Mucosa of descending colon (tissue), 3 donors: ENCODE results near the gene WDR7. TPM values are rescaled to one million over a fixed set of nuclear protein-coding genes. Genes with fewer than 3 reads are reported as not detected.

Experiments
- ATAC-seq: fragments of 200-7000 bp; cut with Tn5 transposase; one replicate; pipeline ENCODE4 v1.9.1; 2020; ENCODE audit warnings: mild to moderate bottlenecking, moderate library complexity
- DNase-seq, 3 donors: peaks; one replicate each; pipeline ENCODE4 v3.0.0-alpha.2; 2020
- H3K36me3 ChIP-seq: fragments of 200-600 bp; one replicate; pipeline ENCODE4 v1.8.0; 2021; ENCODE audit warnings: low read depth, mild to moderate bottlenecking
- H3K4me1 ChIP-seq: fragments of 200-600 bp; one replicate; pipeline ENCODE4 v1.8.0; 2021; ENCODE audit warnings: low read depth, mild to moderate bottlenecking
- H3K4me3 ChIP-seq: fragments of 200-600 bp; one replicate; pipeline ENCODE4 v1.8.0; 2021; ENCODE audit warnings: mild to moderate bottlenecking
- H3K9me3 ChIP-seq: fragments of 200-600 bp; one replicate; pipeline ENCODE4 v1.8.0; 2021; ENCODE audit warnings: mild to moderate bottlenecking
- intact Hi-C, 2 donors: fragments of 100-400 bp; cut with DNase I in 1 of 2; cut with micrococcal nuclease in 1 of 2; formaldehyde crosslinking; loops; one replicate each; pipeline versions ENCODE4 v1.11.0 to v1.11.1; 2022; cut with DNase I, micrococcal nuclease
- total RNA-seq, 3 donors: library from RNA; stranded (reverse); fragmentation: NEBNext Ultra II Directional in 2 of 3; extraction: Animal tissue kit (Norgen Biotek cat#: 25700) in 2 of 3; gene quantifications; one replicate each; pipeline versions ENCODE4 v1.2.1 to v1.2.4, GENCODE V29; 2021 to 2023
- TF ChIP-seq, protein P1 (sequence below): fragments of 200-600 bp; IDR thresholded peaks from one replicate; pipeline ENCODE4 v1.8.0; 2022; ENCODE audit warnings: antibody characterized with exemption, mild to moderate bottlenecking
- donor health status: DM: no; HTN: no; CAD: no; lungs with moderate emphysema.
- donor health status: DM: no; HTN: no; CAD: no.
- donor health status: DM: no; HTN: yes; CAD: no.

WDR7 gene
- total RNA-seq, 3 donors from 2014 or later, result 28.4 to 38.8 (median 29.3) TPM

DNA sequence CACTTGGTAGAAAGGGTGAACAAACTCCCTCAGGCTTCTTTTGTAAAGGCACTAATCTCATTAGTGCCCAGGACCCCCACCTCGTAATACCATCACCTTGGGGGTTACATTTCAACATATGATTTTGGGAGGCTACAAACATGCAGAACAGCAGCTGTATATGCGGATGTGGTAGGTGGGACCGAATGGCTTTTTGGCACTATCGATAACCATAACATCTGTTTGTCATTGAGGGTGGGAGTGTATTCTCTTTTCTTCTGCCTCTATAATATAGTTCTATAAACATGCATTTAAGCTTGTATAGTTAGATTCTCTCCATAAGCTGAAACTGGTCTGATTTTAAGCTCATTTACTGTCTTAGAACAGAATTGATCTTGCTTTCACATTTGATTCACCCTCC lies 256.6 kb downstream of the WDR7 start:
- ATAC-seq, result no peak
- Histone ChIP-seq H3K4me3 (no peak overlapping the region), H3K9me3 (no peaks in the 10 kb centered on the region), H3K36me3 (no peaks in the 10 kb centered on the region), H3K4me1 (peaks cover 2% of the 10 kb centered on the region)
- no peak for DNase-seq
- TF ChIP-seq, protein P1, sequence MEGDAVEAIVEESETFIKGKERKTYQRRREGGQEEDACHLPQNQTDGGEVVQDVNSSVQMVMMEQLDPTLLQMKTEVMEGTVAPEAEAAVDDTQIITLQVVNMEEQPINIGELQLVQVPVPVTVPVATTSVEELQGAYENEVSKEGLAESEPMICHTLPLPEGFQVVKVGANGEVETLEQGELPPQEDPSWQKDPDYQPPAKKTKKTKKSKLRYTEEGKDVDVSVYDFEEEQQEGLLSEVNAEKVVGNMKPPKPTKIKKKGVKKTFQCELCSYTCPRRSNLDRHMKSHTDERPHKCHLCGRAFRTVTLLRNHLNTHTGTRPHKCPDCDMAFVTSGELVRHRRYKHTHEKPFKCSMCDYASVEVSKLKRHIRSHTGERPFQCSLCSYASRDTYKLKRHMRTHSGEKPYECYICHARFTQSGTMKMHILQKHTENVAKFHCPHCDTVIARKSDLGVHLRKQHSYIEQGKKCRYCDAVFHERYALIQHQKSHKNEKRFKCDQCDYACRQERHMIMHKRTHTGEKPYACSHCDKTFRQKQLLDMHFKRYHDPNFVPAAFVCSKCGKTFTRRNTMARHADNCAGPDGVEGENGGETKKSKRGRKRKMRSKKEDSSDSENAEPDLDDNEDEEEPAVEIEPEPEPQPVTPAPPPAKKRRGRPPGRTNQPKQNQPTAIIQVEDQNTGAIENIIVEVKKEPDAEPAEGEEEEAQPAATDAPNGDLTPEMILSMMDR, result no peak
- intact Hi-C loops, result no loop called here

DNA sequence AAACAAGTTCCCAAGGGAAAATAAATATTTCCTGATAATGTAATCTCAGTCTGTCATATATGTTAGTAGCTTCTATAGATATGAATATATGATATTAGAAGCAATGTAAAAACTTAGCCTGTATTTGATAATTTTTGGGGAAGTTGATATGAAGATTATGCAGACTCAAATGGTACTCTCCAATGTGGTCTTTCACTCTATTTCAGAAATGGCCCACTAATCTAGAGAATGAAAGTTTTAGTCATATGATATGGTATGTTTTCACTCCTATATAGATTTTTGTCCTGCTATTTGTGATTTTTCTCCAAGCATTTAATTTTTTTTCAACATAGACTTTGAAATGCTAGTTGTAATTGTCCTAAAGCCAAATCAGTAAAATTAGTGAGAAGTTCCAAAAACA lies 259.1 kb downstream of the WDR7 start:
- H3K4me1 ChIP-seq, result no peaks in the 10 kb centered on the region
- no peak overlapping the region for H3K4me3 ChIP-seq
- no peaks in the 10 kb centered on the region for H3K9me3 ChIP-seq
- no peak for ATAC-seq
- TF ChIP-seq, protein P1, result no peak
- DNase-seq, result no peak
- intact Hi-C loops, result no loop called here
- no peaks in the 10 kb centered on the region for H3K36me3 ChIP-seq

DNA sequence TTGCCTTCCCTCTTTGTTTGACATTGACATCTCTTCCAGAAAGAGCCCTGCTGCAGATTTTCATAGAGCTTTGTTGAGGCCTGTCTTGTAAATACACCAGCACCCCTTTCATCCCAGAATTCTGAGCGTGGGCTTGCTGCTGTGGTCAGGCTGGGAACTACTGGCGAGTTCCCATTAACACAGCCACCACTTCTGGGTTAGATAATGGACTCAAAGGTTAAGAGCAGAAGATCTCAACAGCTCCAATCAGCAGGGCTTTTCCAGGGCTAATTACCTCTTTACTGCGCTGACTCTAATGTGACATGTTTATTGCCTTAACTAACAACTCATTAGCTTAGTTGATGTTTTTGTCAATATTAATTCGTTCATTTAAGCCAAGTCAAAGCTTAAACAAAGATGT lies 259.8 kb downstream of the WDR7 start:
- TF ChIP-seq, protein P1, result no peak
- intact Hi-C loops, result no loop called here
- no peaks in the 10 kb centered on the region for H3K4me1 ChIP-seq
- ATAC-seq (peak; percentile 52), DNase-seq (no peak)
- no peaks in the 10 kb centered on the region for H3K9me3 ChIP-seq
- H3K36me3 ChIP-seq, result no peaks in the 10 kb centered on the region
- H3K4me3 ChIP-seq, result no peak overlapping the region

DNA sequence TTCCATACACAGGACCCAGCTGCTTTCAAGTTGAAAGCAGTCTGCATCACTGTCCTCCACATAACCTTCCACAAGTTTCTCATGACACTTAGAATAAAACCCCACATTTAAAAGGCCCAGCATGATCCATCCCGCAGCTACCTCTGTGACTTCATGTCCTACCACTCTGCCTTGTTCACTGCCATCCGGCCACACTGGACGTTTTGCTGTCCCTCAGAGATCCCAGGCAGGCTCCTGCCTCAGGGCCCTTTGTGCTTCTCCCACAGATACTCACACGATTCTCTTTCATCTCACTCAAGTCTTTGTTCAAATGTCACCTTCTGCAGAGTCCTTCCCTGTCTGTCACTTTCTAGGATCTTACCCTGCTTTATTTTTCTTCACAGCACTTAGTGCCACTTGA lies 262.8 kb downstream of the WDR7 start:
- DNase-seq (no peak), ATAC-seq (no peak)
- TF ChIP-seq, protein P1, result no peak
- no peaks in the 10 kb centered on the region for H3K9me3 ChIP-seq
- H3K36me3 ChIP-seq, result no peaks in the 10 kb centered on the region
- H3K4me1 ChIP-seq, result no peaks in the 10 kb centered on the region
- intact Hi-C loops, result no loop called here
- H3K4me3 ChIP-seq, result no peak overlapping the region

DNA sequence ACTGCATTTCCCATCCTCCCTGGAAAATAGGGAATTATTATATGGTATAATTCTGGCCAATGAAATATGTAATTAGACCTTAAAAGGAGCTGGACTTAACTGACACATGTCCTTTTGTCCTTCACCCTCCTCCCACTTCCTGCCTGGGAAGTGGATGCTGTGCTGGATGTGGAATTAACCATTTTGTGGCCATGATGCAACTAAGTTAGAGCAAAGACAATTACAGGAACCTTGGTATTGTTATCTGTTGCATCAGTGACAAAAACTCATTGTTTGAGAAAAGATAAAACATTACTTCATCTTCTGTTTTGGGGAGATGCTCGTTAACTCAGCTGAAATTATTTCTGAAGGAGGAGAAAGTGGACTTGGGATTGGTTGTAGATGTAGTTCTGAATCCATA lies 268.0 kb downstream of the WDR7 start:
- Histone ChIP-seq H3K9me3 (no peaks in the 10 kb centered on the region), H3K4me3 (no peak overlapping the region), H3K4me1 (no peaks in the 10 kb centered on the region), H3K36me3 (no peaks in the 10 kb centered on the region)
- ATAC-seq (no peak), DNase-seq (no peak)
- intact Hi-C loops, result no loop called here
- TF ChIP-seq, protein P1, result no peak

DNA sequence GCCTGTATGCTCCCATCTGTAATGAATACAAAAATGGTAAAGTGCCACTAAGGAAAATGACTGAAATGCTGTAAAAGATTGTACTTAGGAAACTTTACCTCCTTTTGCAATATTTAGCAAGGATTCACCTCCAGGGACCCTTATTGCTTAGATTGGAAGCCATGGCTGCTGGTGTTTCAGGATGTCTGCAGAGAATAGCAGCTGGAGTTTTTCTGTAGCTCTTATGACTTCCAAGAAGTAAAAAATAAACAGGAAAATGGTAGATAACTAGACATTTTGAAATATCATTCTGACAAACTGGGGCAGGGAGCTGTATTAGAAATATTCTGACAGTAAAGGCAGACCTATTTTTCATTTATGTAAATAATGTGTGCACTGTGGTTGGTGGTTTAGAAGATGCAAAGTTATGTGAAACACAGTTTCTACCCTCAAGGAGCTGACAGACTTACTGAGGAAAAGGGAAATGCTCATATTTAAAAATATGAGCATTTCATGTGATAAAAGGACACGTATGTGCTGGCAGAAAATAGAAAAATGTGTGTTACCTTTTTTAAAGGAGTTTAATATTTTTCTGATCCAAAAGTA lies 270.8 kb downstream of the WDR7 start:
- no peak for DNase-seq
- Histone ChIP-seq H3K36me3 (no peaks in the 10 kb centered on the region), H3K4me1 (no peaks in the 10 kb centered on the region), H3K4me3 (no peak overlapping the region), H3K9me3 (no peaks in the 10 kb centered on the region)
- ATAC-seq, result no peak
- TF ChIP-seq, protein P1, result no peak
- intact Hi-C loops, result no loop called here
